H1 (cell line): Measurements from ENCODE around the gene C1RL.
"Not testable (repeated sequence)": the region's sequence is repeated elsewhere in the genome, so short reads cannot be mapped to it uniquely, and the experiment has no call there.

ENCODE experiments used
- GABPA ChIP-seq: IDR thresholded peaks from 2 replicates; pipeline ENCODE4 v1.6.1; 2011; ENCODE audit warnings: mild to moderate bottlenecking, low read length, moderate library complexity, borderline replicate concordance; ENCODE audit not compliant: insufficient read depth
- NRF1 ChIP-seq: IDR thresholded peaks from 2 replicates; pipeline ENCODE4 v1.6.1; 2011; ENCODE audit warnings: mild to moderate bottlenecking, low read depth, low read length, improper control_type of control experiment
- RFX5 ChIP-seq: IDR thresholded peaks from 2 replicates; pipeline ENCODE4 v1.6.1; 2011; ENCODE audit warnings: low read depth, low read length, improper control_type of control experiment, borderline replicate concordance
- TF ChIP-seq, protein P1 (sequence below): IDR thresholded peaks from 2 replicates; pipeline ENCODE4 v1.6.1; 2011; ENCODE audit warnings: low read length, improper control_type of control experiment

DNA sequence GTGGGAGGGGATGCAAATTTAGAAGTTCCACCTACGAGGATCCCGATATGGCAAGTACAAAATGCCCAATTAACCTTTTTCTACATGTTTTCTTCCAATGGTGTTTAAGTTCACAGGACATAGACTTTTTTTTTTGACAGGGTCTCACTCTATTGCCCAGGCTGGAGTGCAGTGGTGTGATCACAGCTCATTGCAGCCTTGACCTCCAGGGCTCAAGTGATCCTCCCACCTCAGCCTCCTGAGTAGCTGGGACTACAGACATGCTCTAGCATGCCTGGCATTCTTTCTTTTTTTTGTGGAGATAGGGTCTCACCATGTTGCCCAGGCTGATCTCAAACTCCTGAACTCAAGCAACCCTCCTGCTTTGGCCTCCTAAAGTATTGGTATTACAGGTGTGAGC lies 53.3 kb downstream of the C1RL start:
- TF ChIP-seq RFX5, GABPA, NRF1: not testable (repeated sequence)
- TF ChIP-seq, protein P1, sequence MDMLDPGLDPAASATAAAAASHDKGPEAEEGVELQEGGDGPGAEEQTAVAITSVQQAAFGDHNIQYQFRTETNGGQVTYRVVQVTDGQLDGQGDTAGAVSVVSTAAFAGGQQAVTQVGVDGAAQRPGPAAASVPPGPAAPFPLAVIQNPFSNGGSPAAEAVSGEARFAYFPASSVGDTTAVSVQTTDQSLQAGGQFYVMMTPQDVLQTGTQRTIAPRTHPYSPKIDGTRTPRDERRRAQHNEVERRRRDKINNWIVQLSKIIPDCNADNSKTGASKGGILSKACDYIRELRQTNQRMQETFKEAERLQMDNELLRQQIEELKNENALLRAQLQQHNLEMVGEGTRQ = not testable (repeated sequence)
